ENCODE data around the gene HES5.
"Not testable (repeated sequence)": the region's sequence is repeated elsewhere in the genome, so short reads cannot be mapped to it uniquely, and the experiment has no call there.

Gene HES5

DNA sequence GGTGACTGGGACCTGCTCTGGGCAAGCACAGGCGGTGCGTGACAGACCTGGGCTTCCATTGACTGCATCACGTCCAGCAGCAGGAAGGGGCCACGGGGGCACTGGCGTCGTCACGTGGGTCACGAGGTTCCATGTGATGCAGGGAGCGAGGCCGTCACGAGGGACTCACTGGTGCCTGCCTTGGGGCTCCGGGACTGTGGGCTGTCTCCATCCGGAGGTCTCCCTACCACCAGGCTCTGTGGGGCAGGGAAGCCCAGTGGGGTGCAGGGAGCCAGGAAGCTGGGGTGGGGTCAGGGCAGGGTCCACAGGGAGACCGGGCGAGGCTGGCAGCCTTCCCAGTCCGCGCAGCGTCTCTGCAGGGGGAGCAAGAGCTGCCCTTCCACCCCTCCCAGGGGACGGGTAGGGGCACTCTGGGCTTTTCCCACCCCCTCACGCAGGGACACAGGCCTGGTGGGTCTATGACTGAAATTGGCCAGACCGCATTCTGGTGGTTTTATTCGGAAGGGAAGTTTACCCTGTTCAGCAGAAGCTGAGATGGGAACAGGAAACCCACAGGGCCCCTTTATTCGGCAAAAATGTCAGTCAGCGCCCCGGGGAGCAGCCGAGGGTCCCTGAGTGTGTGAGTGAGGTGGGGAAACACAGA is 25.7 kb upstream of the HES5 start:
- Mint-ChIP-seq H3K27ac (peak overlapping the region; percentile 99), H3K36me3 (peaks cover 40% of the 10 kb centered on the region), H3K4me1 (peaks cover 68% of the 10 kb centered on the region), H3K4me3 (peak overlapping the region; percentile 98), H3K27me3 (no peaks in the 10 kb centered on the region), H3K9me3 (no peaks in the 10 kb centered on the region)
- ATAC-seq: peak; percentile 80

DNA sequence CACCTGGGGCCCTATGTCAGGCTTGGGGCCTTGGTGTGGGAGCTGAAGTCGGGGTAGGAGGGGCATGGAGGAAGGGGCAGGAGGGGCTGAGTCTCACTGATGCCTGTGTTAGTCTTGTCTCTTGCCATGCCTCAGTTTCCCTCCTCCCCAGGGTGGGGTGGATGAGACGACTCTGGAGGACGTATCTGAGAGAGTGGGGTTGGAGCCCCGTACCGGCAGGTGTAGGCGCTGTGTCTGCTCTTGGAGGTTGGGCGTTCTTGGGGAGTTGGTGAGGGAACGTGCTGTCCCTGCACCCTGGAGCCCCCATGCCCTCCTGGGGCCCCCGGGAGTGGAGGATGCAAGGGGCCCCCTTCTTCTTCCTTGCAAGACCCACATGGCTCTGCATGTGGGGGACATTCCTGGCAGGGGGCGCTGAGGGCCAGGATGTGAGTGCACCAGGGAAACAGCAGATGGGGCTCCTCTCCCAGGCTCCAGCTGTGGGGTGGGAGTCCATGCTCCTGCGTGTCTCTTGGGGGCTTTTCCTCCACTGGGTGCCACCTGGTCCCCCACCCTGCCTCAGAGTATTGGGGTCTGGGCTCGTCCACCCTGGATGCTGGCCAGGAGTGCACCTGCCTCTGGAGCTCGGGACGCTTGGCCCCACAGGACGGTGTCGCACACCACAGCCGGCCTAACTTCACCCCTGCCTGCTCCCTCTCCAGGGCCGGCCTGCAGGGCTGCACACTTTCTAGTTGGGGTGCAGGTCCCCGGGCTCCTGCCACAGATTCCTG is 24.7 kb upstream of the HES5 start:
- peak; percentile 26 for ATAC-seq
- H3K27ac Mint-ChIP-seq: peak overlapping the region; percentile 99
- H3K27me3 Mint-ChIP-seq: no peaks in the 10 kb centered on the region
- peak overlapping the region; percentile 98 for H3K4me3 Mint-ChIP-seq
- no peaks in the 10 kb centered on the region for H3K9me3 Mint-ChIP-seq
- peaks cover 73% of the 10 kb centered on the region for H3K4me1 Mint-ChIP-seq
- H3K36me3 Mint-ChIP-seq: peaks cover 32% of the 10 kb centered on the region

DNA sequence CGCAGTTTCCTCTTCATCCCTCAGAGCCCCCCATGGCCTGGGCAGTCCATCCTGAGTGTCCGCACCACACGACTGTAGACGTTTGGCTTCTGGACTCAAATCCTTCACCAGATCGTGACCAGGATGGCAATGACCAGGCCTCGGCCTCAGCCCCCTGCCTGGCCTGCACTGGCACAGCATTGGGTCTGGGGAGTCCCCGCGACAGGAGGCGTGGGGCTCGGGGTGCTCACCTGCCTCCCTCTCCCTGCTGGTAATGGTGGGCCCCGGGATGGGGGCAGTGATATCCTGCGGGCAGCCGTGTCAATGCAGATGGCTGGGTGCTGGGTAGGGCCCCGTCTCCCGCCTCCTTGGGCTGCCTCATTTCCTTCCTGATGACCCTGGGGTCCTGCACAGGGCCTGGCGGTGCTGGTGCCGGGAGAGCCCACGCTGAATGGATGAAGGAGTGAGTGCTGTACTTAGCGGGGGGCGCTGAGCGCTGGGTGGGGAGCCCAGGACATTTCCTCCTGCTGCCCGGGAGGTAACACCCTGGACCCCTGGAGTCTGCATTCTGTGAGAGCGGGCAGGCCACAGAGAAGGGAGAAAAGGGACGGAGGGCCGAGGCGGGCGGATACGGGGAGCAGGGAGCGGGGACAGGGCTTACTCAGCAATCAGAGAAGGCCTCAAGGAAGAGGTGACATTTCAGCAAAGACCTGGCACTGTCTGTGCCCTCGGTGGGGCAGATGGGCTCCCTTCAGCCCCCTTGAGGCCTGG is 24.0 kb upstream of the HES5 start:
- Mint-ChIP-seq H3K4me1 (peaks cover 80% of the 10 kb centered on the region), H3K4me3 (peak overlapping the region; percentile 98), H3K9me3 (no peaks in the 10 kb centered on the region), H3K27me3 (no peaks in the 10 kb centered on the region), H3K36me3 (peaks cover 28% of the 10 kb centered on the region), H3K27ac (peak overlapping the region; percentile 99)
- ATAC-seq: no peak

DNA sequence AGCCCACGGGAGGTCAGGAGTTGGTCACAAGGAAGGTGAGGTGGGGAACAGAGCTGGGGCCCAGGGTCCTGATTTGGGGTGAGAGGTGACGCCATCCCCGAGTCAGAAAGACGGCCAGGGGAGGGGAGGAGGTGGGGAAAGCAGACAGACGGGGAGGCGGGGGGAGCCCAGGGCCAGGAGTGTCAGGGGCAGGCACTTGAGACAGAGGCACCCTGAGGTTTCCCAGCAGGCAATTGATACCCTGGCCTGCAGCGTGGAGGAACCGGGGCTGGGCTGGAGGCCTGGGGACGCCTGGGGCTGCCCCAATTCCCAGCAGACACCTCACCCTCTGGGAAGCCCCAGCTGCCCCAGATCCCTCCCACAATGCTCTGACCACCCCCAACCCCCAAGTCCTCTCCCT is 23.0 kb upstream of the HES5 start:
- ATAC-seq, H3K27ac Mint-ChIP-seq, H3K27me3 Mint-ChIP-seq, H3K9me3 Mint-ChIP-seq, H3K4me3 Mint-ChIP-seq: not testable (repeated sequence)
- Mint-ChIP-seq H3K4me1 (peaks cover 80% of the 10 kb centered on the region), H3K36me3 (peaks cover 19% of the 10 kb centered on the region)

DNA sequence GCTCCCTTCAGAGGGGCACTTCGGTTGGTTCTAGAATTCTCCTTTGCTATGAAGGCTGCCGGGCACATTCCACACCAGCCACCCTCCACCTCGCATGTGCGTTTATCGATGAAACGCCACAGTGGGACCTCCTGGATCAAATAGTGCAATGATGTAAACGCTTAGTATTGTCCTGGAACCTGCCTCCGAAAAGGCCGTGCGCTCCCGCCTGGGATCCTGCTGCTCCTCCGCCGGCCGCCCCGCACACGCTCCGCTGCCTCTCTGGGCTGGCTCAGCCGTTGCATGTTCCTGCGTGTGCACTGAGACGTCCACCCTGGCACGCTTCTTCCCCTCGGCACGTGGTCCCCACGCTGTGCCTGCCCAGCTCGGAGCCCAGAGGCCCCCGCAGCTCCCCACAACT is 22.1 kb upstream of the HES5 start:
- H3K36me3 Mint-ChIP-seq: peaks cover 12% of the 10 kb centered on the region
- H3K27ac Mint-ChIP-seq: peak overlapping the region; percentile 96
- H3K4me3 Mint-ChIP-seq: no peak overlapping the region
- peaks cover 78% of the 10 kb centered on the region for H3K4me1 Mint-ChIP-seq
- no peaks in the 10 kb centered on the region for H3K27me3 Mint-ChIP-seq
- no peaks in the 10 kb centered on the region for H3K9me3 Mint-ChIP-seq
- no peak for ATAC-seq

- not testable (repeated sequence) for H3K27me3 Mint-ChIP-seq, H3K36me3 Mint-ChIP-seq, ATAC-seq, H3K4me3 Mint-ChIP-seq, H3K9me3 Mint-ChIP-seq
- Mint-ChIP-seq H3K4me1 (peaks cover 75% of the 10 kb centered on the region), H3K27ac (peak overlapping the region; percentile 96)
These were observed 21.5 kb upstream of the HES5 start for GRCh38 chr1:2551544-2551943.

GRCh38 chr1:2550309-2550861 is 20.3 kb upstream of the HES5 start:
- peak; percentile 0 for ATAC-seq
- peaks cover 76% of the 10 kb centered on the region for H3K4me1 Mint-ChIP-seq
- peak overlapping the region; percentile 84 for H3K4me3 Mint-ChIP-seq
- not testable (repeated sequence) for H3K36me3 Mint-ChIP-seq, H3K27me3 Mint-ChIP-seq, H3K9me3 Mint-ChIP-seq
- peak overlapping the region; percentile 96 for H3K27ac Mint-ChIP-seq

DNA sequence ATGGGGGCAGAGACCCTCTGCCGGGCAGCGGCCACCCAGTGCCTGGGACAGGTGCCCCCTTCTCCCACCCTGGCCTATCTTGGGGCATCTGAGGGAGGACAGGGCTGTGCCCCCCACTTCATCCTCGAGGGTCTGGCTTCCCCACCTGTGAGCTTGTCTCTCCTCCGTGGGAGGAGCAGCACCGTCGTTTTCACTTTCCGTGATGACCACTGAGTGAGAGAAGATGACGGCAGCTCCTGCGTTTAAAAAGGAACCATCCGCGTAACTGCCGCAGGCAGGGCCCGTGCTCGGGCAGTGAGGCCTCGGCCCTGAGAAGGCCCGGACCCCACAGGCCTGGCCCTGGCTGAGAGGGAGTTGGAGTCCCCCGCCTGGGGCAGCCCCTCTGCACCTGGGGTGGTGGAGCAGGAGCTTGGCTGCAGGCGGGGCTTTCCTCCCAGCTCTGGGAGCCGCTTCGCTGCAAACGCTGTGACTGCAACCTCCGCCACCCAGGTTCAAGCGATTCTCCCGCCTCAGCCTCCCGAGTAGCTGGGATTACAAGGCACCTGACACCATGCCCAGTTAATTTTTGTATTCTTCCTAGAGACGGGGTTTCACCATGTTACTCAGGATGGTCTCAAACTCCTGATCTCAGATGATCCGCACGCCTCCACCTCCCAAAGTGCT is 19.4 kb upstream of the HES5 start:
- Mint-ChIP-seq H3K4me3 (peak overlapping the region; percentile 84), H3K4me1 (peaks cover 76% of the 10 kb centered on the region), H3K27ac (peak overlapping the region; percentile 96)
- H3K9me3 Mint-ChIP-seq, H3K36me3 Mint-ChIP-seq, H3K27me3 Mint-ChIP-seq: not testable (repeated sequence)
- ATAC-seq: peak; percentile 1

DNA sequence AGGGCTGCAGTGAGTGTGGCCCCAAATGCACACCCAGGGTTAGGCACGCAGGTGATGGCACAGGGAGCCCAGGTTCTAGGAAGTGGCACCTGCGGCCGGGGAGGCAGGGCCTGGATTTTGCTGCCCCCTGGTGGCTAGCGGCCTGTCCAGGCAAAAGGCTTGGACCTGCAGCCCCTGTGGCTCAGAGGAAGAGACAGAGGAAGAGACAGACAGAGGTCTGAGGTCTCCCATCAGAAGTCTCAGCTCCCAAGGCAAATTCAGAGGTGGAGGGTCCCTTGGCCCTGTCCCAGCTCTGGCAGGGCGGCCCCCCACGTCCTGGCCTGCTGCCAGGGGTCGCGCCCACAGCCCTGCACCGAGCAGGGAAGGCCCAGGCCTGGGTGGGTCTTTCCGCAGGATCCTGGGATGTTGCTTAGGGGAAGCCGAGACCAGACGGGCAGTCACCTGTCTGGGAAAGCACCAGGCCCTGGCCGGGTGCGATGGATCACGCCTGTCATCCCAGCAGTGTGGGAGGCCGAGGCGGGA is 18.1 kb upstream of the HES5 start:
- H3K9me3 Mint-ChIP-seq: no peaks in the 10 kb centered on the region
- no peaks in the 10 kb centered on the region for H3K36me3 Mint-ChIP-seq
- ATAC-seq: peak; percentile 62
- H3K27ac Mint-ChIP-seq: peak overlapping the region; percentile 96
- peaks cover under 1% of the 10 kb centered on the region for H3K27me3 Mint-ChIP-seq
- peak overlapping the region; percentile 84 for H3K4me3 Mint-ChIP-seq
- peaks cover 69% of the 10 kb centered on the region for H3K4me1 Mint-ChIP-seq

DNA sequence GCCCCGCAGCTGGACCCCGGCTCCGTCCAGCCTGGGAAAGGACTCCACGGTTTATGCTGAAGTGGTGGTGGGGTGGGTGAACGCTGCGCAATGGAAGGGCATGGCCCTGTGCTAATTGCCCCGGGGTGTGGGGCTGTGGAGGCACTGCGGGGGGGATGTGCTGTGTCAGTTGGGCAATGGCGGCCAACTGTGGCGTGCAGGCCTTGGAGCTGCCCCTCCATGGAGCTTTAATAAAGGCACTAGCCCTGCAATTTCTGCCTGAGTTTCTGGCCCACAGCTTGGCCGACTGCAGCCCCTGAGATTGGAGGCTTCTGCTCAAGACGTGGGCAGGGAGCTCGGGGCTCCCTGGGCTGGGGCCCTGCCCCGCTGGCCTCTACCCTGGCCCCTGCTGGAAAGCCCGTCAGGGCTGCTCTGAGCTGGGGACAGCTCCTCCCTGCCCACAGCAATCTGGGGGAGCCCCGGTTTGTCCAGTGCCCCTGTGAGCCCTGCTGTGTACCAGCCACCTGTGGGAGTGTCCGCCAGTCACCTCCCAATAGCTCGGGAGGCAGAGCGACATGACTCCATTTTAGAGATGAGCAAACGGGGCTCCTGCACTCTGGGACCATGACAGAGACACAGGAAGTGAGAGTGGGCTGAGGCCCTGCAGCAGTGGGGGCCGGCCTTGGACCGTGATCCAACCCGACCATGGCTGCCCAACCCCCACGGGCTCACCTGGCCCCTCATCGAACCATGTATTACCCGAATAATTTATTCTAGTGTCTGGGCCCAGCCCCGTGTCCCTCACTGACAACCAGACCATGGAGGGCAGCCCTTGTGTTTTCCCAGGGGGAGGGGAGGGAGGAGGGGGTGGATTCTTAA is 17.4 kb upstream of the HES5 start:
- Mint-ChIP-seq H3K27me3 (peaks cover 8% of the 10 kb centered on the region), H3K4me3 (peak overlapping the region; percentile 84), H3K9me3 (no peaks in the 10 kb centered on the region), H3K27ac (peak overlapping the region; percentile 96), H3K4me1 (peaks cover 68% of the 10 kb centered on the region), H3K36me3 (no peaks in the 10 kb centered on the region)
- peak; percentile 50 for ATAC-seq

GRCh38 chr1:2546515-2547209 is 16.6 kb upstream of the HES5 start:
- H3K4me1 Mint-ChIP-seq: peaks cover 61% of the 10 kb centered on the region
- H3K9me3 Mint-ChIP-seq: no peaks in the 10 kb centered on the region
- peak overlapping the region; percentile 84 for H3K4me3 Mint-ChIP-seq
- peak overlapping the region; percentile 96 for H3K27ac Mint-ChIP-seq
- H3K36me3 Mint-ChIP-seq: no peaks in the 10 kb centered on the region
- peaks cover 16% of the 10 kb centered on the region for H3K27me3 Mint-ChIP-seq
- peak; percentile 67 for ATAC-seq

DNA sequence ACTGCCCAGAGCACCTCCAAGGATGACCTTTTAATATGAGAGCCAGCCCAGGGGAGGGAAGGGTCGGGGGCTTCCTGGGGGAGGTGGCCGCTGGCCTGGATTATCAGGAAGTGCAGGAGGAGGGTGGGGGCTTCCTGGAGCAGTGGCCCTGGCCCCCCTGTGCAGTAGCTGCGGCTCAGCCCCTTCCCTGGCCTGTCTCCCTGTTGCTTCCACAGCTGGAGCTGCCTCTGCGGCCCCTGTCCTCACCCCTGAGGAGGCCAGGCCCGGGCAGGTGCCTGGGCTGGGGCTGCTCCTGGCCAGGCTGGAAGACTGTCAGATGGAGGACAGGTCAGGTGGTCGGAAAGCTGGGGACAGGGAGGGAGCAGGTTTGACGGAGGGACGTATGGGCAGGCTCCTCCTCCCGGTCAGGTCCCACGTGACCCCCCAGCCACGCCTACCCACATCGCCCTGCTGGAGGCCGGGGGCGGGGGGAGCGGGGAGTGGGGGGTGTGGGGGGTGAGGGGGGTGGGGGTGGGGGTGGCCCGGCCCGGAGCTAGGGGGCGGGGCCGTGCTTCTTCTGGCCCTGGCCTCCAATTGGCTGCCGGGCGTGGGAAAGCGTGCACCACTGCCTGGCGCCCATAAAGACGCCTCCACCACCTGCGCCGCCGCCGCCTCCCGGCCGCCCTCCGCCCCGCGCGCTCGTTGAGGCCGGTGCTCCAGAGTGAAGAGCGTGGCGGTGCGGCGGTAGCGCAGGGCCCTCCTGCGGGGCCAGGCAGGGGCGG is 15.9 kb upstream of the HES5 start:
- H3K27ac Mint-ChIP-seq: peak overlapping the region; percentile 96
- ATAC-seq: peak; percentile 67
- peak overlapping the region; percentile 84 for H3K4me3 Mint-ChIP-seq
- peaks cover 58% of the 10 kb centered on the region for H3K4me1 Mint-ChIP-seq
- H3K9me3 Mint-ChIP-seq: no peaks in the 10 kb centered on the region
- H3K36me3 Mint-ChIP-seq: no peaks in the 10 kb centered on the region
- peaks cover 23% of the 10 kb centered on the region for H3K27me3 Mint-ChIP-seq

All from stimulated activated memory B cell treated with anti-CD40 and anti-IgM and Interleukin-4, amounts not matched to agents 10 μg/mL and 1 μg/mL and 100 μg/mL, for 72 hours (primary cell).